GM18870 (cell line): ENCODE results near the gene DIP2C.
"Not testable (repeated sequence)": the region's sequence is repeated elsewhere in the genome, so short reads cannot be mapped to it uniquely, and the experiment has no call there.

Experiments
- ATAC-seq: cut with Tn5 transposase; IDR thresholded peaks from one replicate; pipeline ENCODE4 v1.9.1; 2021; ENCODE audit warnings: moderate library complexity; ENCODE audit not compliant: unreplicated experiment

DIP2C gene

GRCh38 chr10:700183-700582 lies 10.7 kb upstream of the DIP2C start:
- not testable (repeated sequence) for ATAC-seq

DNA sequence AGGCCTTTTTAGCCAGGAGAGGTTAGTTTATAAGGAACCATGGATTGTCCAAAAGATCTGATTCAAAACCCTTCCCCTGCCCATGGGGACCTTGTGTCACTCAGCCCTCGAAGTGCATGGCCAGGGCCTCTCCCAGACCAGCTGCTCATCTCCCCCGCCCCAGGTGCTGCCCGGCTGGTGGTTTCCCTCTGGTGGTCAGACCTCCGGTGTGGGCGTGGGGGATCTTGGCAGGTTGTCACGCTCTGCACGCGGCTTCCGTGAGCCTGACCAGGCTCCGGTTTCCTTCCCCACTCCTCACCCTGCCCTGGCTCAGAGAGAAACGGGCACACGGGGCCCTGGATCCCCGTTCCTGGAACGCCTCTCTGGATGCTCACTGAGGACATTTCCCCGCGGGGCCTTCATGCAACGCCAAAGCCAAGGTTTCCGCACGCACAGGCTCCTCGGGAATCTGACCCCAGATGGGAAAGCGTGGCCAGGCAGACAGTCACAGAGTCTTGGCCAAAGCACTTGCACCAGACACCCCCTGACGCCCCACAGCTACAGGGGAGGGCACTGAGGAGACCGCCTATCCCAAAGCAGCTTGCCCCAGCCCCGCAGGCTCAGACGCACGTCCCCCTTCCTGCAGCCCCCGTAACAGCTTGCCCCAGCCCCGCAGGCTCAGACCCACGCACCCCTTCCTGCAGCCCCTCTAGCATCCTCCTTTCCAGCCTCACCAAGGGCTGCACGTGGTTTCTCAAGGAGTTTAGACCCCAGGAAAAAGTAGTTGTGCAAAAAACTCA lies 7.8 kb upstream of the DIP2C start:
- ATAC-seq, result no peak

DNA sequence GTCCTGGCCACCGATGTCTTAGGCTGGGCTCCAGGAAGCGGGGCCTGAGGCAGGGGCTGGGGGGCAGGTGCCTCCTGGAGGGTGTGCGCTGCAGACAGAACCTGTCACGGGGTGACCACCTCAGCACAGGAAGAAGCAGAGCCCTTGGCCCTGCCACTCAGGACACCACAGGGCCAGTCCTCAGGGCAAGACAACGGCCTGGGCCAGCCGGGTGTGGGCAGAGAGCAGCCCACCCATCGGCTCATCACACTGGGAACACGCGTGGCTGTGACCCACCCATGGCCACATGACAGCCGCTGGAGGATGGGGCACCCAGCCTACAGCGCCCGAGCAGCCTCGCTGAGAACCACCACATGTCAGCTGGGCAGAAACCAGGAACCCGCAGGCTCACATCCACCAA lies 5.9 kb upstream of the DIP2C start:
- no peak for ATAC-seq

GRCh38 chr10:693506-693905 lies 4.0 kb upstream of the DIP2C start:
- no peak for ATAC-seq

DNA sequence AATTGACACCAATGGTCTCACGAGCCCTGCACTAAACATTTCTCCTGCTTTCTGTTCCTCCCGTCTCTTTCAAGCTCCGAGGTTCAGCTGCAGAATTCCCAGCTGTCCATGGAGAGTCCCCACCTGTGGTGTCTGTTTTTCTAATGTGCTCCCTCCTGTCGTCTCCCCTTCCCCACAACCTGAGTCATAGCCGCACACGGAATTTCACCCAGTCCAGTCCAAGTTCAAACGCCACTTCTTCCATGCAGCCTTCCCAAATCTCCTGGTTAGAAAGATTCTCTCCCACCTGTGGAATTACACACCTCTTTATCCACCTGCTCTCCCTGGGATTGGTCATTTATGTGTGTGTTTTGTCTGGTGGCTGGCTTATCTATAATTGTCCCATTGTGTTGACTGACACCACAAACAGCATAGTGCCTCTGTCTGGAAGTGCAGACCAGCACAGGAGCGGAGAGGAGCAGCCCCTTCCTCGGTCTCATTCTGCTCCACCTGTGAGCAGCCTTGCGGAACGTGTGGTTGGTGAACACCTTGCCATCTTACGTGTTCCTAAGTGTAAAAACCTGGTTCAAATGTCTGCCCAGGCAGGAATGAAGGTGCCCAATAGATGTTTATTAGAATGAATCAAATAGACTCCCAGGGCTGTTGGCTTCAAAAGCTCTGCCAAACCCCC lies 3.3 kb upstream of the DIP2C start:
- ATAC-seq, result no peak

DNA sequence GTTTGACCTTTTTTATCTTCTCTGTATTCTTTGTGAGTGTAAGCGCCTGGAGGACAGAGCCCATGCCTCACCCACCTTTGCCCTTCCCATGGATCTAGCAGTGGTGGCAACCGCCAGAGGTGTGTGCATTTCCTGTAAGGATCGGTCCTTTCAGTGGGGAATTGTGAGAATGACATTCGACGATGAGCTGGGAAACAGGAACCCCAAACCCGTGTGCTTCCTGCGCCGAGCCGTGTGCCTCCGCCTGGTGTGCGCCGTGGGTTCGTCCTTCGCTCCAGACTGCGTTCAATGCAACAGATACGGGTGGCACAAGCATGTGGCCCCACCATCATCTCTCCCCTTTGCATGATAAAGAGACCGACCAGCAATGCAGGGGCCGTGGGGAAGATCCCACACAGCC lies 1.7 kb upstream of the DIP2C start:
- no peak for ATAC-seq

- no peak for ATAC-seq
Measured at GRCh38 chr10:690372-691161, 1.1 kb upstream of the DIP2C start.

DNA sequence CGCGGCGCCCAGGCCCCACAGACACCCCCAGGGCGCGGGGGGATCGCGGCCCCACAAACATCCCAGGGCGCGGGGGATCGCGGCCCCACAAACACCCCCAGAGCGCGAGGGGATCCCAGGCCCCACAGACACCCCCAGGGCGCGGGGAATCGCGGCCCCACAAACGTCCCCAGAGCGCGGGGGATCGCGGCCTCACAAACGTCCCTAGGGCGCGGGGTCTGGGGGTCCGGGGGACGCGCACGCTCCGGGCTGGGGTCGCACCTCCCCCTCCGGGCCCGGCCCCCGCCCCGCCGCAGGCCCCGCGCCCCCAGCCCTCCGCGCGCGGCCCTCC lies 382 bp downstream of the DIP2C start:
- no peak for ATAC-seq

GRCh38 chr10:688312-689120 lies 952 bp downstream of the DIP2C start:
- ATAC-seq, result no peak

DNA sequence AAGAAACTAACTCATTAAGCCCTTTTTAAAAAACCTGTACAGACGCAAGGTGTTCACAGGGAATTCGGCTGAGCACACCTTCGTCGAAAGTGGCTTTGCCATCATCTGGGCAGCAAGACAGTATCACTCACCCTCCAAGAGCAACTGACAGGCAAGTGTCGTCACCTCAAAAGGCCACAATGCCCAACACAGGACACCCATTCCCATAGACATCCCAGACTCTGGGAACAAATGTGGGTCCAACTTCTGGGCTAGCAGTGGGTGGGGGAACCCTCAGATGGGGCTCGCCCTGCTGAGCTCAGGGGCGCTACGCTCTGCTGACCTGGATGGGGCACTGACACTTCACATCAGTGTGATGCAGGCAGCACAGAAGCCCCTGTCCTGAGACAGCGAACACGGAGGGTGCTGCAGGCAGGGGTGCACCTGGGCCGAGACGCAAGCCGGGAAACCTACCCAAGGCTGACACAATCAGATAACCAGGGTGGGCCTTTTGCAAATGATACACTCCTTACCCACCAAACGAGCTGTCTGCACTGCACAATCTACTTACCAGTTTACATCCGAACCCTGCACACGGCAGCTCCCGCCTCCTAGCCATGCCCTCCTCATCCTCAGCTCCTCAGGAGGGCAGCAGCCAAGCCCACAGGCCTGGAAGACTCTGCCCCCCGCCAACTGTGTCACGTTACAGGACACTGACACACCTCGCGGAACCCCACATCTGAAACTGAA lies 1.7 kb downstream of the DIP2C start:
- ATAC-seq, result no peak

DNA sequence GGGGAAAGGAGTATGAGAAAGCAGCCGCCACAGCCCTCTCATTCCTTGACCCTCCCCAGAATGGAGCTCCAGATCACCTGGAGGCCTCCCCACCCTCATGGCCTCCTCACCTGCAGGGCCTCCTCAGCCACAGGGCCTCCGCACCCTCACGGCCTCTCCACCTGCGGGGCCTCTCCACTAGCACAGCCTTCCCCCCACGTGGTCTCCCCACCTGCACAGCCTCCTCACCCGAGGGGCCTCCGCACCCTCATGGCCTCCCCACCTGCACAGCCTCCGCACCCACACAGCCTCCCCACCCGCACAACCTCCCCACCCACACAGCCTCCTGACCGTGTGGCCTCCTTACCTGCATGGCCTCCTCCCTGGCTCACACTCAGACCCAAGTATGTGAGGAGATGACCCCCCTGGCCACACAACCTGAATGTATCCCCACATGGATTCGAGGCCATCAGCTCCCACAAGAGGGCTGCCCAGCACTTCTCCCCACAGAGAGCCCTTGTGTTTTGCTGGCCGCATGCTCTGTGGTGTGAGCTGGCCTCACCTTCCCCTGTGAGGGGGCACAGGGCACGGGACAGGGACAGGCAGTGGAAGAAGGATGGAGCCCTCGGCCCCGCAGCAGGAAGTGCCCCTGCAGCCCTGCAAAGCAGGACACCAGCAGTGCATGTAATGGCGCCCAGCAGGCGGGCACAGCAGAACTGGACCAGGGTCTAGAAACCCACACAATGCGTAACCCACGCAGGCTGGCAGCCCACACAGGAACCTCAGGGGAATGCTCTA lies 3.1 kb downstream of the DIP2C start:
- ATAC-seq, result no peak

DNA sequence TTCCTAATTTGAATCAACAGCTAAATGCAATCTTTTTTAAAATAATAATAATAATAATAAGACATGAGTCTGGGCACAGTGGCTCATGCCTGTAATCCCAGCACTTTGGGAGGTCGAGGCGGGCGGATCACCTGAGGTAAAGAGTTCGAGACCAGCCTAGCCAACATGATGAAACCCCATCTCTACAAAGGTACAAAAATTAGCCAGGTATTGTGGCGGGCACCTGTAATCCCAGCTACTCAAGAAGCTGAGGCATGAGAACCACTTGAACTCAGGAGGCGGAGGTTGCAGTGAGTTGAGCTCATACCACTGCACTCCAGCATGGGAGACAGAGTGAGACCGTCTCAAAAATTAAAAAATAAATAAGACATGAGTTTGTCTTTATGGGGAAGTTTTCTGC lies 3.9 kb downstream of the DIP2C start:
- ATAC-seq, result no peak

GRCh38 chr10:683448-684071 lies 5.9 kb downstream of the DIP2C start:
- ATAC-seq, result no peak

DNA sequence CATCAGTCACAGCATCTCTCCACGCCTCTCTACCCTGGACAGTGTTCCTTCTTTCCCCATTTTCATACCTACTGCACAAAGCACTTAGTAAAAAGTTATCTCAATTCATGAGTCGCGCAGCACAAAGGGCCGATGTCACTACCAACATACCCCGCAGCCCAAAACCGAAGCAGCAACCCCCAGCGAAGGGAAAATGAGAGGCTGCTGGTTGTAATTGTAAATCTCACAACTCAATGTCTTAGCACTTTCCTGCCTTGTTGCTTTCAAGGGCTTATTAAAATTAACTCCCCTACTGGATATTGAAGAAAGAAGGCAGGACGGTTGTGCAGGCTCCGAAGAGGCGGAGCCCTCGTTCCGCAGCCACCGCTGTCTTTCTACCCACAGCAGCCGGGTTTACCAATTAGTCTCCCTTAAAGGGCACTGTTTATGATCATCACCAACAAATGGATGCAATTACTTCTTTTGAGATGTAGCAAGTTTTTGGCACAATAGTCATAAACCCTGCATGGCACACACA lies 6.5 kb downstream of the DIP2C start:
- no peak for ATAC-seq

GRCh38 chr10:681670-682318 lies 7.7 kb downstream of the DIP2C start:
- ATAC-seq, result no peak

DNA sequence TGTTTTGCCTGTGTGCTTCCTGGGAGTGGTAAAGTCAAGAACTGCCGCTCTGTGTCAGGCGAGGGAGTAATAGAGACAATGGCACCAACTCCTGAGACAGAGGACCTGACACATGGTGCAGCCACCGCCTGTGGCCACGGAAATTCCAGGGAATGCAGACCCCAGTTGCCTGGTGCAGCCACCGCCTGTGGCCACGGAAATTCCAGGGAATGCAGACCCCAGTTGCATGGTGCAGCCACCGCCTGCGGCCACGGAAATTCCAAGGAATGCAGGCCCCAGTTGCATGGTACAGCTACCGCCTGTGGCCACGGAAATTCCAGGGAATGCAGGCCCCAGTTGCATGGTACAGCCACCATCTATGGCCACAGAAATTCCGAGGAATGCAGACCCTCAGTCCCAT lies 8.7 kb downstream of the DIP2C start:
- no peak for ATAC-seq

DNA sequence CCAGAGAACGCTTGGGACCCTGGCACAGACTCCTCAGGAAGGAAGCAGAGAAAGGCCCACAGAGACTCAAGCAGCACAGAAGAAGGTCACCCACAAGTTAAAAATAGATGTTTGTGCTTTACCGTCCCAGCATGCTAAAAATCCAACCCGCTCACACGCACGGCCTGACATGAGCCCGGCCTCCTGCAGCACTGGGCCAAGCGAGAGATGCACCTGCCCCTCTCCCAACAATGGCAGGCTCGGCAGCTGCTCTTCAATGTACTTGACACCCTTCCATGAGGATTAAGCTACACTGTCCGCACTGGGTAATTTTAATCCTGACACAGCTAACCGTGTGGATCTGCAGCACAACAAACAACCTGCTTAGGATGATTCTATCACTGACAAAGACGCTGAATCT lies 9.3 kb downstream of the DIP2C start:
- ATAC-seq, result no peak

DNA sequence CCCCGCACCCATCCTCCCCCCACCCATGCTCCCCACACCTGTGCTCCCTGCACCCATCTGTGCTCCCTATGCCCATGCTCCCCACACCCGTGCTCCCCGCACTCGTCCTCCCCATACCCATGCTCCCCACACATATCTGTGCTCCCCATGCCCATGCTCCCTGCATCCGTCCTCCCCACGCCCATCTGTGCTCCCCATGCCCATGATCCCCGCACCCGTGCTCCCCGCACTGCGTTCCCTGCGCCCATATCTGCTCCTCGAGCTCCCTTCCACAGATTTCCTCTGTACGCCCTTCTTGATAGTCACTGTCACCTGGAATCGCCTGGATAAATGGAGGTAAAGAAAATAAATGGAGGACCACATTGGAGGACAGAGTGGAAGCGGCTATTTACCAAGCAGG lies 9.9 kb downstream of the DIP2C start:
- no peak for ATAC-seq

DNA sequence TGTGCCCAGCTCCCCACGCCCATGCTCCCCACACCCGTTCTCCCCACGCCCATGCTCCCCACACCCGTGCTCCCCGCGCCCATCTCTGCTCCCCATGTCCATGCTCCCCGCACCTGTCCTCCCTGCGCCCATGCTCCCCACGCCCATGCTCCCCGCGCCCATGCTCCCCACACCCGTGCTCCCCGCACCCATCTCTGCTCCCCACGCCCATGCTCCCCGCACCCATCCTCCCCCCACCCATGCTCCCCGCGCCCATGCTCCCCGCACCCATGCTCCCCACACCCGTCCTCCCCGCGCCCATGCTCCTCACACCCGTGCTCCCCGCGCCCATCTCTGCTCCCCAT lies 10.8 kb downstream of the DIP2C start:
- not testable (repeated sequence) for ATAC-seq
